Mesothelial cell of epicardium (in vitro differentiated cells): ENCODE data around the gene RTN3. TPM values are rescaled to one million over a fixed set of nuclear protein-coding genes. Genes with fewer than 3 reads are reported as not detected.
A peak's percentile ranks its signal among the peaks of the same experiment; 100 is the strongest.
"Not testable (repeated sequence)": the region's sequence is repeated elsewhere in the genome, so short reads cannot be mapped to it uniquely, and the experiment has no call there.

ENCODE experiments used
- DNase-seq, 2 experiments: peaks; one replicate each; pipeline ENCODE4 v3.0.0; 2021; ENCODE audit warnings: low spot score in 2 of 2; ENCODE audit not compliant: unreplicated experiment in 2 of 2
- H3K27ac Mint-ChIP-seq: 2 replicates; pipeline ENCODE4 v1.8.0; 2021; ENCODE audit warnings: mixed read lengths
- H3K27me3 Mint-ChIP-seq: 2 replicates; pipeline ENCODE4 v1.8.0; 2021; ENCODE audit warnings: low read depth, mixed read lengths
- H3K36me3 Mint-ChIP-seq: 2 replicates; pipeline ENCODE4 v1.8.0; 2021; ENCODE audit warnings: mixed read lengths
- H3K4me1 Mint-ChIP-seq: 2 replicates; pipeline ENCODE4 v1.8.0; 2021; ENCODE audit warnings: mixed read lengths
- H3K4me3 Mint-ChIP-seq: 2 replicates; pipeline ENCODE4 v1.8.0; 2021; ENCODE audit warnings: mild to moderate bottlenecking, moderate library complexity, mixed read lengths
- H3K9me3 Mint-ChIP-seq: 2 replicates; pipeline ENCODE4 v1.8.0; 2021; ENCODE audit warnings: mixed read lengths
- CTCF ChIP-seq: fragments of 200-600 bp; sonication (generic); IDR thresholded peaks from one replicate; pipeline ENCODE4 v1.5.0; 2021; ENCODE audit warnings: antibody characterized with exemption; ENCODE audit not compliant: unreplicated experiment
- total RNA-seq: library from RNA; stranded (reverse); gene quantifications from 3 replicates; pipeline ENCODE4 v1.2.1, GENCODE V29; 2021

The RTN3 gene
- total RNA-seq, 1 donor from 2014 or later = 92.4 TPM

- peaks cover 36% of the 10 kb centered on the region for H3K4me1 Mint-ChIP-seq
- H3K27ac Mint-ChIP-seq = no peak overlapping the region
- peaks cover 2% of the 10 kb centered on the region for H3K27me3 Mint-ChIP-seq
- H3K4me3 Mint-ChIP-seq = no peak overlapping the region
- no peaks in the 10 kb centered on the region for H3K9me3 Mint-ChIP-seq
- no peaks in the 10 kb centered on the region for H3K36me3 Mint-ChIP-seq
- TF ChIP-seq CTCF = no peak
- no peak for DNase-seq
These were observed 89.5 kb downstream of the RTN3 start for GRCh38 chr11:63770763-63771162.

- DNase-seq, H3K27me3 Mint-ChIP-seq, H3K27ac Mint-ChIP-seq, H3K9me3 Mint-ChIP-seq, H3K4me3 Mint-ChIP-seq, H3K36me3 Mint-ChIP-seq: not testable (repeated sequence)
- peaks cover 26% of the 10 kb centered on the region for H3K4me1 Mint-ChIP-seq
These were observed 90.5 kb downstream of the RTN3 start for GRCh38 chr11:63771741-63772318.

GRCh38 chr11:63775191-63775590 lies 93.9 kb downstream of the RTN3 start:
- Mint-ChIP-seq H3K27me3 (peaks cover 2% of the 10 kb centered on the region), H3K4me3 (no peak overlapping the region), H3K4me1 (peaks cover 37% of the 10 kb centered on the region), H3K9me3 (no peaks in the 10 kb centered on the region), H3K36me3 (no peaks in the 10 kb centered on the region), H3K27ac (no peak overlapping the region)
- no peak for TF ChIP-seq CTCF
- no peak for DNase-seq

GRCh38 chr11:63779039-63779438 lies 97.7 kb downstream of the RTN3 start:
- no peaks in the 10 kb centered on the region for H3K9me3 Mint-ChIP-seq
- H3K4me1 Mint-ChIP-seq = peaks cover 31% of the 10 kb centered on the region
- H3K27ac Mint-ChIP-seq = peak overlapping the region; percentile 66
- no peak for DNase-seq
- no peaks in the 10 kb centered on the region for H3K36me3 Mint-ChIP-seq
- H3K27me3 Mint-ChIP-seq = no peaks in the 10 kb centered on the region
- no peak for TF ChIP-seq CTCF
- H3K4me3 Mint-ChIP-seq = no peak overlapping the region

- TF ChIP-seq CTCF = no peak
- DNase-seq = no peak
- no peaks in the 10 kb centered on the region for H3K27me3 Mint-ChIP-seq
- H3K4me3 Mint-ChIP-seq = no peak overlapping the region
- no peaks in the 10 kb centered on the region for H3K36me3 Mint-ChIP-seq
- H3K4me1 Mint-ChIP-seq = peaks cover 30% of the 10 kb centered on the region
- H3K27ac Mint-ChIP-seq = no peak overlapping the region
- no peaks in the 10 kb centered on the region for H3K9me3 Mint-ChIP-seq
These were observed 101.4 kb downstream of the RTN3 start for GRCh38 chr11:63782749-63783148.

GRCh38 chr11:63783925-63784592 lies 102.8 kb downstream of the RTN3 start:
- TF ChIP-seq CTCF = no peak
- Mint-ChIP-seq H3K36me3 (no peaks in the 10 kb centered on the region), H3K9me3 (no peaks in the 10 kb centered on the region), H3K27ac (peak overlapping the region; percentile 62), H3K27me3 (no peaks in the 10 kb centered on the region), H3K4me1 (peaks cover 19% of the 10 kb centered on the region), H3K4me3 (no peak overlapping the region)
- DNase-seq = no peak
